Measurements from ENCODE around the gene RAB3D.
"Not testable (repeated sequence)": the region's sequence is repeated elsewhere in the genome, so short reads cannot be mapped to it uniquely, and the experiment has no call there.

RAB3D gene, protein sequence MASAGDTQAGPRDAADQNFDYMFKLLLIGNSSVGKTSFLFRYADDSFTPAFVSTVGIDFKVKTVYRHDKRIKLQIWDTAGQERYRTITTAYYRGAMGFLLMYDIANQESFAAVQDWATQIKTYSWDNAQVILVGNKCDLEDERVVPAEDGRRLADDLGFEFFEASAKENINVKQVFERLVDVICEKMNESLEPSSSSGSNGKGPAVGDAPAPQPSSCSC

DNA sequence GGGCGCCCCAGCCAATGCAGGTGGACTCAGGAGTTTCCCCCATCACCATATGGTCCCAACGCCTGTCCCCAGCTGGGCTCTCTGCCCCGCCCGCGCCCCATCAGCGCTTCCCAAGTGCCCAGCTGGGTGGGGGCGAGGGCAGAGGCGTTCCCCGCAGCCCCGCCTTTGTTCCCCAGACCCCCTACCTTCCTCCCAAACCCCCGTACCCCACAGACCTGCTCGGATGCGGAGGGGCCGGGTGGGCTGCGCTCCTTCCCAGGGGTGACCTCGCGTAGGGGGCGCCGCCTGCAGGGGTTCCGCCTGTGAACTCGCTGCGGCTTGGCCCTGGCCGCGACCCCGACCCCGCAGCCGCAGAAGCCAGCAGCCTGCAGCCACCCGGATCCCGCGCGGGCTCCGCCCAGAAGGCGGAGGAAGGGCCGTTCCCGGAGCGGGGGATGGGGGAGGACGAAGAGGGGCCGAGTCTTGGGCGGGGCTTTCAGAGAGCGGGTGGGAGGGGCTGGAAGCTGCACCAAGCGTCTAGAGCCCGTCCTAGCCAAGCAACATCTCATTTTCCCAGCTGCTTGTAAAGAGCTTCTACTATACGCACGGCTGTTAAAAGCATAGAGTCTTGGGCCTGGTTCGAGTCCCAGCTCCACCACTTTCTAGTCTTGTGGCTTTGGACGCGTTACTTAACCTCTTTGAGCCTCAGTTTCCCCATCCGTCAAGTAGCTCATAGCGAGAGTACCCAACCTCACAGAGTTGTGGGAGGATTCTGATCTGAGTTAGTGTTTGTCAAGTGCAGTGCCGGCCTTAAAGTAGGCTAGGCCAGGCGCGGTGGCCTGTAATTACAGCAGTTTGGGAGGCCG, at the start of gene RAB3D:
TSS of gene RAB3D (minus strand) at position 404 of the 845 bp plus-strand sequence. CDS start 2,258 bp downstream, outside the sequence.
- DNase-seq: peak; percentile 90

DNA sequence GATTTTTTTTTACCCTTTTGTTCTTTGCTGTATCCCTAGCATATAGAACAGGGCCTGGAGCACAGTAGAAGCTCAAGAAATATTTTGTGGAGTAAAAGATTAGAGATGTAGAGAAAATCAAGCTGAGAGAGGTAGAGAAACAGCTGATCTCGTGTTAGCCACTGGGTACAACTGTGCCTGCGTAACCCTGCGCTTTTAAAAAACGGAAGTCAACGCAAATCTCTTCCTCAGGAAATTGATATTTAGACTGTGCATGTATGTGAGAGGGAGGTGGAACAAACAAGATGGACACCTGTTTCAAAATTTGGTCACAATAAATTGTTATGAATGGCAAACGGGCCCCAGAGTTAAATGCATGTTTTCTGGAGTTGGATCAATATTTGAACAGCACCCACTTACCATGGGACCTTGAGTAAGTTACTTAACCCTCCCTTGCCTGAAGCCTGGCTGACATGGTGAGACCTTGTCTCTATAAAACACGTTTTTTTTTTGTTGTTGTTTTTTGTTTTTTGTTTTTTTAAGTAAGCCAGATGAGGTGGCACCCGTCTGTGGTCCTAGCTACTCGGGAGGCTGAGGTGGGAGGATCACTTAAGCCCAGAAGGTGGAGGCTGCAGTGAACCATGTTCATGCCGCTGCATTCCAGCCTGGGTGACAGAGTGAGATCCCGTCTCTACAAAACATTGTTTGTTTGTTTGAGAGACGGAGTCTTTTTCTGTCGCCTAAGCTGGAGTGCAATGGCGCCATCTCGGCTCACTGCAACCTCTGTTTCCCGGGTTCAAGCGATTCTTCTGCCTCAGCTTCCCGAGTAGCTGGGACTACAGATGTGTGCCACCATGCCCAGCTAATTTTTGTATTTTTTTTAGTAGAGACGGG, 47.9 kb upstream of the RAB3D start:
- DNase-seq: no peak

DNA sequence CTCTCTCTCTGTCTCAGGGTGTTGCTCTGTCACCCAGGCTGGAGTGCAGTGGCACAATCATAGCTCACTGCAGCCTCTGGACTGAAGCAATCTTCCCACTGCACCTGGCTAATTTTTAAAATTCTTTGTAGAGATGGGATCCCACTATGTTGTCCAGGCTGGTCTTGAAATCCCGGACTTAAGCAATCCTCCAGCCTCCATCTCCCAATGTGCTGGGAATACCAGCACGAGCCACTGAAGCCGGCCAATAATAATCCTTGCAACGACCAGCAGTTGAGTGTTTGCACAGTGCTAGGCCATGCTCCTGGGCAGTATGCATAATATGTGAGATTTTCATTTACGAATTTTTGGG, 45.3 kb upstream of the RAB3D start:
- no peak for DNase-seq

DNA sequence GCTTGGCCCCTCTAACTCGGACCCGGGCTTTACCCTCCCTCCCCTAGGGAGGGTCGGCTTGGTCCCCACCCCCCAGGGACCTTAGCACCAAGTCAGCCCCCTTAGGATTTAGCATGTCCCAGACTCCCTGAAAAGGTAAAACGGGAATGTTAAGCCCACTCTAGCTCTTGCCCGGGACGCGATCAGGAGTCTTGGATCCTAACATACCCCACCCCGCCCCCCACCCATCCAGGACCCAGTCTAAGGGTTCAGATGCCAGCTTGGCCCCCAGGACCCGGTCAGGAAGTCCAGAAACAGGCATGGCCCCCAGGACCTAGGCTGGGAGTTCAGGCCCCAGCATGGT, 44.2 kb upstream of the RAB3D start:
- DNase-seq: no peak

DNA sequence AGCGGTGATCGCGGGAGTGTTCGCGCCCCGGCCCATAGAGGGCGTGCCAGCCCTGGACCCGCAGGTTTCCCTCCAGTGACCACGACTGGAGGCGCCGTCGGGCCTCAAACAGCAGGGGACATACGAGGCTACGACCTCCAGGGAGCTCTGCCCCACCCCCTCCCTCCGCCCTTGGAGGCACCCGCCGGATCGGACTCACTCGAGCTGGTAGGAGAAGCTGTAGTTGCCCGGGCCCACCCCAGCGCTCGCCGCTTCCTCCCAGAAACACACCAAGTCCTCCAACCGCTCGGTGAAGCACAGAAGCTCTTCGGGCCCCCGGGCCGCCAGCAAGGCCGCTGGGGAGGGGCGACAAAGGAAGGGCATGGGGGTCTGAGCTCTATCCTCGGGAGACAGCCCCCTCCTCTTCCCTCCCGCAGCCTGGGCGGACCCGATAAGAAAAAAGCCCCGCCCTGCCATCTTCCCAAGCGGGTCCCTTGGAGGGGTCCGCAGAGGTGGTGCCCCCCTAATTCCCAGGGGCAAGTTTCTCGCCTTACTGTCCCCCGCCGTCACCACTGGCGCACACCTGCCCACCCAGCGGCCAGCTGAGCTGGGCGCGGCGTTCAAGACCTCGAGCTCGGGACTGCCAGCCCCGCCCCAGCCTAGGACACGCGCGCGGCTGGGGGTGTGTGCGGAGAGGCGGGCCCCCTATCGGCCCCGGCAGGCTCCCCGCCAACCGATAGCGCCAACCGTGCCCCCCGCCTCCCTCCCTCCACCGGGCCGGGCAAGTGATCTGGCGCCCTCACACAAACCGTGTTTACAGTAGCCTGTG, 43.6 kb upstream of the RAB3D start:
- no peak for DNase-seq

DNA sequence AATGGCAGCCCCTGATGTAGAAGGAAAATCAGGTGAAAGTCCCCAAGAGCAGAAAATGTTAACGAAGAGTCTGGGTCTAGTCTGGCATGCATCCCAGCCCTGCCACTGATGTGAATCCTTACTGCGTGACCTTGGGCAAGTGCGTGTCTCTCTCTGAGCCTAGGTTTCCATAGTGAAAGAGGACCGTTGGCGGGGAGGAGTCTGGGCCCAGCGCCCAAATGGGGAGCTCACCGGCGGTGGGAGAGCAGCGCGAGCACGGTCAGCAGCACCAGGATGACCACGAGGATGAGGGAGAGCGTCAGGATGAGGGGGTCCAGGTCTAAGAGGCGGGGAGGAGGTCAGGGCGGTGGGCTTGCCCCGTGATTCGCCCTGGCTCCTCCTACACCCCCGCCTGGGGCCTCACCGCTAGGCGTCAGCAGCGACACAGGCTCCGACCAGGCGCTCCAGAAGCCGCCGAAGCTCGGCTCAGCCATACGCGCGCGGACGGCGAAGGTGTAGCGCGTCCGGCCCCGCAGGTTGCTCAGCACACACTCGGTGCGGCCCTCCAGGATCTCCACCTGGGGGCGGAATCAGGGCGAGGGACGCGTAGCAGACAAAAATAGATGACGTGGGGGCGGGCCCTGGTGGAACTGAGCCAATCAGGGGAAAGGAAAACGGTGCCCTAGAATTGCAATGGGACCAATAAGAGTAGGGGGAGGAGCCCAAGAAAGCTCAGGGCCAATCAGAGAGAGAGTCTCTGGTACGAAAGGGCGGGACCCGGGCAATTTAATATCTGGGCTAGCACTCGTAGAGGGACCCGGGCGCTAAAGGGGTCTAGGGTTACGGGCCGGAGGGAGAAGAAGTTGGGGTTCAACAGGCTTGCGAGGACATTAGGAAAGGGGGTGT, 41.4 kb upstream of the RAB3D start:
- DNase-seq: peak; percentile 97

DNA sequence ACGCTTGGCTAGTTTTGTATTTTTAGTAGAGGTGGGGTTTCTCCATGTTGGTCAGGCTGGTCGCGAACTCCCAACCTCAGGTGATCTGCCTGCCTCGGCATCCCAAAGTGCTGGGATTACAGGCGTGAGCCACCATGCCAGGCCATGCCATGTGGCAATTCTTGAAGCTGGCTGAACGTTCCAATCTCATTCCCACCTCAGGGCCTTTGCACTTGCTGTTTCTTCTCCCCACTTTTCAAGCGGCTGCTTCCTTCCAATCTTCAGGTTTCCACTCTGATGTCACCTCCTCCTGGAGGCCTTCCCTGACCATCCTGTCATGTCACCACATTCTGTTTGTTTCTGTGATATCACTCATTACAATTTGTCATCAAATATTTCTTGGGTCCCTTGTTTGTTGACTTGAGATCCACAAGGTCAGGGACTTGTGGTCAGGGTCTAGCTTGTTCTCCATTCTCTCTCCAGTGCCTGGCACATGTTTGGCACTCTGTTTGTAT, 40.4 kb upstream of the RAB3D start:
- DNase-seq: no peak

DNA sequence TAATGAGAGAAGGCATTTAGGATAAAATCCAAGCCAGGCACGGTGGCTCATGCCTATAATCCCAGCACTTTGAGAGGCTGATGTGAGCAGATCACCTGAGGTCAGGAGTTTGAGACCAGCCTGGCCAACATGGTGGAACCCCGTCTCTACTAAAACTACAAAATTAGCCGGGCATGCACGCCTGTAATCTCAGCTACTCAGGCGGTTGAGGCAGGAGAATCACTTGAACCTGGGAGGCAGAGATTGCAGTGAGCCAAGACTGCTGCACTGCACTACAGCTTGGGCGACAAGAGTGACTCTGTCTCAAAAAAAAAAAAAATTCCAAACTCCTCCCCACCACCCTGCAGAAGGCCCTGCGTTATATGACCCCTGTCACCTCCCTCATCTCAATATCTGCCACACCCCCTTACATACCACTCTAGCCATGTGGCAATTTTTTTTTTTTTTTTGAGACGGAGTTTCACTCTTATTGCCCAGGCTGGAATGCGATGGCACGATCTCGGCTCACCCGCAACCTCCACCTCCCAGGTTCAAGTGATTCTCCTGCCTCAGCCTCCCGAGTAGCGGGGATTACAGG, 39.9 kb upstream of the RAB3D start:
- DNase-seq: not testable (repeated sequence)

DNA sequence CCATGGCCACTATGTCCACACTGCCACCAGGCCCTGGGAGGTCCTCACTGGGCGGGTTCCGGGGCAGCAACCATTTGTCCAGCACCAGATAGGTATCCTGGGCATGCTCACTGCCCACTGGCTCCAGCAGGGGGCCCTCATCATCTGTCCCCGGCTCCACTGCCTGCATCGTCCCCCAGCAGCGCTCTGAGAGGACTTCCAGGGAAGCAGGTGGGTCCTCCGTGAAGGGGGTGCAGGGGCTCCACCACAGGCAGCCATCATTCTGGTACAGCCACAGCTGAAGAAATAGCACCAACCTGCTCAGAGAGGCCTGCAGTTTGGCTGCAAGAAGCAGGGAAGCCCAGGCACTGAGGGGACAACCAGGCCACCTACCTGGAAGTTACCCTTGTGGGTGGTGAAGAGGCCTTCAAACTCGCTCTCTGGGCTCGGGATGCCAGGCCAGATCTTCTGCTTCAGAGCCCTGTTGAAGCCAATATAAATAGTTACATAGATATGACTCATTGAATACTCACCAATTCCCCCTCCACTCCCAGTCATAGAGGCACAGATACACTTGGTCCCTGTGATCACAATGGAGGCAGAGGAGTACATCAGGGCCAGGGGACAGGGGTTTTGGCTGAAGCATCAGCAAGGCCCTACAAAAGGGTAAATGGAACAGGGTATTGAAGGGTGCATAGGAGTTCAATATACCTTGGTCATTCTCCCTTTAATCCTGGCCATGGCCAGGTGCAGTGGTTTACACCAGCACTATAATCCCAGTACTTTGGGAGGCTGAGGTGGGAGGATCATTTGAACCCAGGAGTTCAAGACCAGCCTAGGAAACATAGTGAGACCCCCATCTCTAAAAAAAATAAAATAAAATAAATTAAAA, 39.1 kb upstream of the RAB3D start:
- peak; percentile 23 for DNase-seq

DNA sequence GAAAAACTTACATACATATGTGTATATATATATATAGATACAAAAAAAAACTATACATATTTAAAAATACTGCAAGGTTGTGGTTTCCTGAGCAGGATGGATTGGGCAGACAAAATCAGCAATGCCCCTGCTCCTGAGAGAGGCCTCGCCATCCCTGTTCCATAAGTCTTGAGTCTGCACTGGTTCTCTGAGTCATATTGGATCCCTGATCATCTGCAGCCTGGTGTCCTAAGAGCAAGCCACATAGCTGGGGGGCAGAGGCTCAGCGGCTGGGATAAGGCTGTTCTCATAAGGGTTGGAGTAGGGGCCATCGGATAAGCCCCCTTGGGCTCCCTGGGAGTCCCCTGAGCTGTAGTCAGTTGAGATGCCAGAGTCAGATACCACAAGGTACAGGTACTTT, 38.3 kb upstream of the RAB3D start:
- DNase-seq: no peak

DNA sequence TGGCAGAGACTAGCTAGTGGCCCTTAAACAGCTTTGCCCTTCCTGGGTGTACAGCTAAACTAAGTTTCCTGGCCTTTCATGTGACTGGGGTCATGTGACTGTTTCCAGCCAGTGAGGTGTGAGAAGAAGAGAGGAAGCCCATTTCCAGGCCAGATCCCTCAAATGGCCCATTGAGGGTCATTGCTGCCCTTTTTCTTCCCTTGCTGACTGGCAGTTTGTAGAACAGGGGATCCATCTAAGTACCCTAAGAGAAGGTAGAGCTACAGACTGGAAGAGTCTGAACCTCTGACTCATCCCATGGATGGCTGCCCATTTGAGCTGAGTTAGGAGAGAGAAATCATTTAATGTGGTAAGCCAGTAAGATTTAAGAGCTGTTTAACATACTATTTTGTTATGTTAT, 37.8 kb upstream of the RAB3D start:
- DNase-seq: no peak

DNA sequence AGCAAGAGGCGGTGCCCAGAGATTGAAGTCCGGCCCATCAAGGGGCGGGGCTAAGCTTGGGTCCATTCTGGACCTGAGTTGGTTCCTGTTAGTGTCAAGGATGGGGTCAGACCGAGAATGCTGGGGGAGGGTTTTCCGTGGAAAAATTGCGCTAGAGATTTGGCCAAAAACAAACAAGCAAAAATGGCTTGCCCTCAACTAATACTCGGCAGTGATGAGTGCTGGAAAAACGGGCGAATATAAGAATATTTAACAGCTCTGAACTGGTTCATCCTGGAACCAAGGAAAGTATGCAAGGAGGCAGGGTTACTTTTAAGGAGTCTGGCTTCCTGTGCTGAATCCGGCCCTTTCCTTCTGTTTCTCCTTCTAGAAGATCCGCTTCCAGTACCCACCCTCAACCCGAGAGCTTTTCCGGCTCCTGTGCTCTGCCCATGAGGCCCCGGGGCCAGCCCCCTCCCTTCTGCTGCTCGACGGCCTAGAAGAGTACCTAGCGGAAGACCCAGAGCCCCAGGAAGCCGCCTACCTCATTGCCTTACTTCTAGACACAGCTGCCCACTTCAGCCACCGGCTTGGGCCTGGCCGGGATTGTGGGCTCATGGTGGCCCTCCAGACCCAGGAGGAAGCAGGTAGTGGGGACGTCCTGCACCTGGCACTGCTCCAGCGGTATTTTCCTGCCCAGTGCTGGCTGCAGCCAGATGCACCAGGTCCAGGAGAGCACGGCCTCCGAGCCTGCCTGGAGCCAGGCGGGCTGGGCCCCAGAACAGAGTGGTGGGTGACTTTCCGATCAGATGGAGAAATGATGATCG, 35.9 kb upstream of the RAB3D start:
- peak; percentile 26 for DNase-seq

DNA sequence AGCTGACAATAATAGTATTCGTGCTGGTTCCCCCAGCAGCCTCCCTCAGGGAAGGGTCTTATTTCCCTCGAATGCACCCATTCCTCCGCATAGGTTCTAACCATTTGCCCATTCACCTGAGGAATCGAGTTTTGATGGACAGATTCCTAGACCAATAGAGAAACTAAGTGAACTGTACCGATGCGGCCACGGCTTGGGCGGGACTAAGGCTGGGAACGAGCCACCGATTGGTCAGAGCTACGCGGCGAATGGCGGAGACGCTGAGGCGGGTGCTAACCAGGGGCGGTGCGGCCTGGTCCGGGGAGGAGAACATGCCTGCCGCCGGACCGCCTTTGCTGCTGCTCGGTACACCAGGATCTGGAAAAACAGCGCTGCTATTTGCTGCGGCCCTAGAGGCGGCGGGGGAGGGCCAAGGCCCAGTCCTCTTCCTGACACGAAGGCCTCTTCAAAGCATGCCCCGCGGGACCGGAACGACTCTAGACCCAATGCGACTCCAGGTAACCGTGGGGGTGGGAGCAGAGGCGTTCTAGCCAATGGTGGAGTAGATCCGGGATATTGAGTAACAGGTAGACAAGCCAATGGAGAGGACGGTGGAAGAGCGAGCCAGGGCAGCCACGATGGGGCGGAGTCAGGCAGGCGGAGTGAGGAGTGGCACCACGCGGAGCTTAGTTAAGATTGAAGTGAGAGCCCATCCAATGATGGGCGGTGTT, 35.1 kb upstream of the RAB3D start, which contains the start of gene SWSAP1:
TSS of gene SWSAP1 (plus strand) at position 234 of the 710 bp plus-strand sequence. CDS start at position 249, 15 bp downstream.
- DNase-seq: peak; percentile 99

DNA sequence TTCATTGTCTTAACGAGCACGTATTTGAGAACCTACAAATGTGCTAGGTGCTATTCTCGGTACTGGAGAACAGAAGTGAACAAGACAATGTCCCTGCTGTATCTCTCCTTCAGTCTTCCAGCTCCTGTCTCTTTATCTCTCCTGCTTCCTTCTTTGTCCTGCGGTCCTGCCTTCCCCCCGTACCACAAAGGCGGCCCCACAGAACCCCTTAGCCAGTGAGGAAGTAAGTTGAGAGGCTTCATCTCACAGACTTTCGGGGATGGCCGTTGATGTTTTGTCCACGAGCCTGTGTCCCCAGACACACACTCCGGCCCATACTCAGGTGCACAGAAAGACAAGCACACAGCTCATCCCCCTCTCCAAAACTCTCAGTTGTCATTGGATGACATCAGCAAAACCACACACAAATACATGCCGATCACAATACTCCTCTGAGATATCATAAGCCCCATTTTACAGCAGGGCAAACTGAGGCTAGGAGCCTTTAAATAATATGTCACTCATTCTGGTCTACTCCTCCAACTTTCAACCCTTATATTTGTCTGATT, 34.5 kb upstream of the RAB3D start:
- no peak for DNase-seq

DNA sequence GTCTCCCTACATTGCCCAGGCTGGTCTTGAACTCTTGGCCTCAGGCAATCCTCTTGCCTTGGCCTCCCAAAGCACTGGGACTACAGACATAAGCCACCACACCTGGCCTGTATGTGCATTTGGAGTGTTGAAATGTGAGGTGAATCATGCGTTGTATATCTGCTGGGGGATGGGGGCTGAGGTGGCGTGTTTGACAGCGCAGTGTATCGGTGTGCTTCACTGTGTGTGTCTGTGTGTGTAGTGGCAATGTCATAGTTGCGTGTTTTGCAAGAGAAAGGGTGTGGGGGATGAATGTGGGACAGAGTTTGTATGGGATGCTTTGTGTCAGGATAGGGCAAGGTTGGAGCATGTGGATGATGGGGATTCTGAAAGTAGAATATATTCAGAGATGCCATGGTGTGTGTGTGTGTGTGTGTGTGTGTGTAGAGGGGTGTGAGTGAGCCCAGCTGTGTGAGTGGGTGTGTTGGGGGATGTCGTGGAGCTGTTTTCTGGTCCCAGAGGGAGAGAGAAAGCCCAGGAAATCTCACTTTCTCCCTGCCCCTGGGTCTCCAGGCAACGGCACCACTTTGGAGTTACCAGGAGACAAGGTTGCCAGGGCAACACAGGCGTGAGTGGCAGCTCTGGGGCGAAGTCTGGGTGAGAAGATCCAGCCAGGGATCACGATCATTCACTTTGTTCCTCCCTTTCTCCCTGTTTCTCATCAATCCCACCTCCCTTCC, 33.9 kb upstream of the RAB3D start:
- DNase-seq: peak; percentile 80

DNA sequence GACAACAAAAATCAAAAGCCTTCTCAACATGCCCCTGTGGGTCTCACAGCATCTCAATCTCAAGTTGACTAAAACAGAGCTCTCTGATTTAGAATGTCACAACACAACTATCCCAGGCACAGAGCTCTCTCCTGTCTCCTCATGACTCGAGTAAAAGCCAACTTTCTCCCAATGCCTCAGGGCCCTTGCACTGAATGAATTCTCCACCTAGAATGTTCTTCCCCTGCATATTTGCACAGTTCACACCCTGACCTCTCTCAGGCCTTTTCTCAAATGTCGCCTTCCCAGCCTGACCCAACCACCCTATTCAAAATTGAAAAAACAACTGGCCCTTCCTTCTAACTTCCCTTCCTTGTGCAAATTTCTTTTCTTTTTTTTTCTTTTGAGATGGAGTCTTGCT, 31.3 kb upstream of the RAB3D start:
- DNase-seq: no peak

DNA sequence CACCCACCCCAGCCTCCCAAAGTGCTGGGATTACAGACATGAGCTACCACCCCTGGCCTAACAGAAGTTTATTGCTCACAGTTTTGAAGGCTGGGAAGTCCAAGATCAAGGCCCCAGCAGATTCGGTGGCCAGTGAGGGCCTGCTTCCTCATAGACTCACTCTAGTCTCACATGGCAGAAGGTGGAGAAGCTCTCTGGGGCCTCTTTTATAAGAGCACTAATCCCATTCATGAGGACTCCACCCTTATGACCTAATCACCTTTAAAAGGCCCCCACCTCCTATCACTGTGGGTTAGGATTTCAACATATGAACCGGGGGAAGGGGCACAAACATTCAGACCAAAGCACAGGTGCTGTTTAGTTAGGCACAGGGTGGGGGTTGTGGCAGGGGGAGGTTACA, 28.1 kb upstream of the RAB3D start:
- DNase-seq: no peak

Measured in NCI-H1092 (cell line).